NCI-H146 treated with DMSO at 0.1 percent for 48 hours (cell line): Measurements from ENCODE around the gene VAV2.

ENCODE experiments used
- DNase-seq: peaks from one replicate; lab custom pipeline; 2025; ENCODE audit not compliant: unreplicated experiment; lab: John Stamatoyannopoulos, UW

The VAV2 gene

DNA sequence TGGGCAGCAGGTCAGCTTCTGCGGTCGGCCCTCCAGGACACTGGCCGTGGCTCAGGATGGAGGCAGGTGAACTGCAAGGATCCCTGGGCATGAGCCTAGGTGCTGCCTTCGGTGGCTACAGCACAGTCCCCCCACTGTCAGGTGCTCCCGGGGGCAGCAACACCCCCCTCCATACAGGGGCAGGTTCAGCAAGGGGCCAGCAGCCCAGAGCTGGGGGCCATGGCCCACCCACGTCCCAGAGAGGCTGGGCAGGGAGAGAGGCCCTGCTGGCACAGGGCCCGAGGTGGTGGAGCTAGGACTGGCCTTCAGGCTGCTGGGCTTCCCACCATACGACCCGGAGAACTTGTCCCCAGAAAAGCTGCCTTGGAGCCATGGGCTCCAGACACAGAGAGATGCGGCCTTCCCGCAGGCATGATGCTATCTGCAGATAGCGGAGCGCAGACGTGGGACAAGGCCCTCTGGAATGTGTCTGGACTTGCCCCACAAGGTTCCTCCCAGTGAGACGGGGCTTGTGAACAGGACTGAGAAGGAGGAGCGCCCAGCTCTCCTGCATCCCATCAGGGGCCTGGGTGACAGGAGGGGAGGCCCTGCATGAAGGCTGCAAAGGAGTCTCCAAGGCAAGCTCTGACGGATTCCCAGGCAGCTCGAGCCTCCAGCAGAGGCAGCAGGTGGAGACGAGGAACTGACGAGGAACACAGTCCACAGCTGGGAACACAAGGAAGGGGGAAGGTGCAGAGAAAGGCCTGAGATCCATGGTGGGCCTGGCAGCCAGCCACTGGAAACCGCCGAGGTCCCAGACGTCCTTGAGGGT, 111.1 kb downstream of the VAV2 start:
- no peak for DNase-seq

- DNase-seq: no peak
Observed at GRCh38 chr9:133880136-133880535, 112.0 kb downstream of the VAV2 start.

- DNase-seq: no peak
Observed at GRCh38 chr9:133879615-133880014, 112.5 kb downstream of the VAV2 start.

GRCh38 chr9:133878402-133878801, 113.7 kb downstream of the VAV2 start:
- no peak for DNase-seq

GRCh38 chr9:133877967-133878366, 114.2 kb downstream of the VAV2 start:
- DNase-seq: no peak

DNA sequence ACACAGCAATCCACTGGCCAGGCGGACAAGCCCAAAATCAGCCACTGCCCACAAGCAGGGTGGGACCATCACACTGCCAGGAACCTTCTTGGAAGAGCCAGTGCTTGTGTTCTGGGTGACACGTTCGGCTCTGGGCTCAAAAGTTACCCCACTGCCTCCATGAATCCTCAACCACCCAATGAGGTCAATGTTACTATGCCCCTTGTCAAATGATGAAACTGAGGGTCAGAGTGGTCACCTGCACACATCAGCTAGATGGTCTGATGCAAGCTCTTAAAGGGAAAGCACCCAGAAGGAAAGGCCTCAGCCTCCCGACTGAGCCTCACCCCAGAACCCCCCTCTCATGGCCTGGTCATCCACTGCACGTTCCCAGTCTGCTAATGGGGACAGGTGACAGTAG, 114.8 kb downstream of the VAV2 start:
- DNase-seq: no peak

DNA sequence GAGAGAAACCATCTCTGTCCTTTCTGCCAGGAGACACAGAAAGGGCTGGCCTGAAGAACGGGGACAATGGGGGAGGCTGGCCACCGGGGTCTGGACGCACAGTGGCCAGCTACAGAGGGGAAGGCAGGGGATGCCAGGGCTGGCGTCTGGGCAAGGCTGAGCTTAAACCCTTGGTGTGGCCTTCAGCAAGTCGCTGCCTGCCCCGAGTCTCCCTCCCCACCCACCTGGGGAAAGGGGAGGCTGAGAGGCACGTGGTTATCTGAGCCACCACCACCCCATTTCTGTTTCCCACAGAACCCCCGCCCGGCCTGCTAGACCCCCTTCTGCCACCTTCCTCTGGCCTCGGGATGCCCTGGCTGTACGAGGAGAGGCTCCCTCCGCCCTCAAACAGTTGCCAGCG, 115.3 kb downstream of the VAV2 start:
- no peak for DNase-seq

DNA sequence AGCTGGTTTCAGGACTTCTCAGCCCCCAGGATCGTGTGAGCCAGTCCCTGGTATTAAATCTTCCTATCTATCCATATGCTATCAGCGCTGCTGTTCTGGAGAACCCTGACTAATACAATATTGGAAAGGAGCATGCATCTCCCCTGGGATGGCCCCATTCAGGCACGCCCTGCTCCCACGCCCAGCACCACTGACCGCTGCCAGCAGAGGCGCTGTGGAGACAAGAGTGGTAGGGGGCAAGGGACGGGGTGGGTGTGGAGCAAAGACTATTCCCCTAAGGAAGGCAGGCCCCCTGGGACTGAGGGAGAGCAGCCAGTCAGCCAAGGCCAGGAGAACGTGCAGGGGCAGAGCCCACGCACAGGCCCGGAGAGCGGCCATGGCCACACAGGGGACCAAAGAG, 116.0 kb downstream of the VAV2 start:
- DNase-seq: no peak

- DNase-seq: no peak
Observed at GRCh38 chr9:133875131-133875530, 117.0 kb downstream of the VAV2 start.

GRCh38 chr9:133874659-133875058, 117.5 kb downstream of the VAV2 start:
- no peak for DNase-seq

DNA sequence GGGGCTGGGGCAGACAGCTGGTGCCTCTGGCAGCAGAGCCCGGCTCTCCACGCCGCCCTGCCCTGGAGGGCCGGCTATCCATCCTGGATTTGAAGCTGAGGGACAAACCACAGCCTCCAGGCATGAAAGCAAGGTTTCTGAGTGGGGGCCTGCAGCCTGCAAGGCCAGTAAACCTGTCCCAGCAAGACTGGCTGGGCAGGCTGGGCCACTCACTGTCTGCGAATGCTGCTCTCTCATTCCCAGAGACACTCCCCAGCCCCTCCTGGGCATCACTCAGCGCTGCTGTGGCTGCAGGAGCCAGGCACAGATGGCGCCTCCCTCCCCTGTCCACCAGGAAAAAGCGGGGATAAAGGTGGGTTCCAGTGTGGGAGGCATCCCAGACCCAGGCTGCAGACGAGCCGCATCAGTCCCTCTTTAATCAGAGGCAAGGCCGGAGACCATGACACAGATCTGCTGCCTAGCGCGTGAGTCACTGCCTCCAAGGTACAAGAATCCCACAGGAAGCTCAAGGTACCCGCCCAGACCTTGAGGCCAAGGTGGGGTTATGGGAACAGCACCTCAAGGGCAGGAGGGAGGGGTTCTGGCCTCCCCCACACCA, 118.0 kb downstream of the VAV2 start:
- DNase-seq: no peak

GRCh38 chr9:133873461-133873891, 118.6 kb downstream of the VAV2 start:
- DNase-seq: peak; percentile 18

DNA sequence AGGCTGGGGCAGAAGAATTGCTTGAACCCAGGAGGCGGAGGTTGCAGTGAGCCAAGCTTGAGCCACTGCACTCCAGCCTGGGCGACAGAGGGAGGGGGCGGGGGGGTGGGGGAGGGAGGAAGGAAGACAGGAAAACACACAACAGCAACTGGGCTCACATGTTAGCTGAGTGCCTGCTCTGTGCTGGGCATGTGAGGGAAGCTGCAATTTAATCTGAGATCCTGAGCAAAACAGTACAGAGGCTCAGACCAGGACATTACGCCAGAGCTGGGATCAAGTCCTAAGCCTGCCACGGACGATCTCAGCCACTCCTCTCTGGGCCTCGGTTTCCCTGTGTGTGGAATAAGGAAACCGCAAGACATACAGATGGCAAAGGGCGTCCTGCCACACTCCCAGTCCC, 119.1 kb downstream of the VAV2 start:
- no peak for DNase-seq

DNA sequence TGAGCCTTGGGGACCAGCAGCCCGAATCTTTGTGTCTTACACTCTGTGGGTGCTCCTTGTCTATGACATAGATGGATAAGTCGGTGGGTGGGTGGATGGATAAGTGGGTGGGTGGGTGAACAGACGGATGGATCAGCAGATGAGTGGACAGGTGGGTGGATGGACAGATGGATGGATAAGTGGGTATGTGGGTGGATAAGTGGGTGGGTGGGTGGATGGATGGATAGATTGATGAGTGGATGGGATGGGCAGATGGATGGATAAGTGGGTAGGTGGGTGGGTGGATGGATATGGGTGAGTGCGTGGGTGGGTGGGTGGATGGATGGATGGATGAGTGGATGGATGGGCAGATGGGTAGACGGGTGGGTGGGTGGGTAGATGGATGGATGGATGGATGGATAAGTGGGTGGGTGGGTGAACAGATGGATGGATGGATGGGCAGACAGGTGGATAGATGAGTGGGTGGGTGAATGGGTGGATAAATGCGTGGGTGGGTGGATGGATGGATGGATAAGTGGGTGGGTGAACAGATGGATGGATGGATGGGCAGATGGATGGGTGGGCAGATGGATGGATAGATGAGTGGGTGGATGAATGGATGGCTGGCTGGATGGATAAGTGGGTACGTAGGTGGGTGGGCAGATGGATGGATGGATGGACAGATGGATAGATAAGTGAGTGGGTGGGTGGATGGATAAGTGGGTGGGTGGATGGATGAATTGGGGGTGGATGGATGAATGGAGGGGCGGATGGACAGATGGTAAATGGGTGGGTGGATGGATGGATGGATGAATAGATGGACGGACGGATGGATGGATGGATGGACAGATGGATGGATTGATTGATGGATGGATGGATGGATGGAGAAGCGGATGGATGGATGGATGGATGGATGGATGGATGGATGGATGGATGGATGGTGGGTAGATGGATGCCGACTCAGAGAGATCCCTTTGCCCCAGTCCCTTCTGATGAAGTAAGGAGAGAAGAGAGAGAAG, 121.2 kb downstream of the VAV2 start:
- no peak for DNase-seq

DNA sequence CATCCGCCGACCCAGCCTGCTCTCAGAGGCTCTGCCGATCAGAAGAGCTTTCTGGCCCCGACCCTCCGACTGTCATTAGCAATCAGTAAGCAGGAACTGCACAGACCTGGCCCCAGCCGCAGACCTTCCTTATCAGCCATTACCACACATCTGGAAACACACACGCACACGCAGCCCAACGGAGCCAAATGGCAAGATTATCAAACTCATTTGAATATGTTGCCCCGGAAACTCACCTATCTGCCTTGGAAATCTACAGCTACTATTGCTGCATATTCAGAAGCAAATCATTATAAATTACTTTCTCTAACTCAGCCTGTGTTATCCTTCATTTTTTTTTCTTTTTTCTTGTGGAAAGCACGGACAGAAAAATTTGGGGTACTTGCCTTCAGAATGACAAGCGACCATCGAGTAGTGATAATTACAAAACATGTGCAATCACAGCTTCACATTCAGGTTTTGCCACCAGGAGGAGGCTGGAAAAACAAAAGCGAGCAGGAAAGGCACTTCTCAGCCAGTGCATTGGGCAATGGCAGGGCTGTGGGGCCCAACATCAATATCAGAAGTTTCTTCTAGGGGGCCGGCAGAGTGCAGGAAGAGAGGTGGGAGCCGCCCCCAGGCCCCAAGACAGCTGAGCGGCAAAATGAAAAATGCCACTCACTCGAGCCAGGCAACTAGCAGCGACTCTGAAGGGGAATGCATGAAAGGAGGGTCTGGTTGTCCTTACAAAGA, 122.3 kb downstream of the VAV2 start:
- DNase-seq: no peak

DNA sequence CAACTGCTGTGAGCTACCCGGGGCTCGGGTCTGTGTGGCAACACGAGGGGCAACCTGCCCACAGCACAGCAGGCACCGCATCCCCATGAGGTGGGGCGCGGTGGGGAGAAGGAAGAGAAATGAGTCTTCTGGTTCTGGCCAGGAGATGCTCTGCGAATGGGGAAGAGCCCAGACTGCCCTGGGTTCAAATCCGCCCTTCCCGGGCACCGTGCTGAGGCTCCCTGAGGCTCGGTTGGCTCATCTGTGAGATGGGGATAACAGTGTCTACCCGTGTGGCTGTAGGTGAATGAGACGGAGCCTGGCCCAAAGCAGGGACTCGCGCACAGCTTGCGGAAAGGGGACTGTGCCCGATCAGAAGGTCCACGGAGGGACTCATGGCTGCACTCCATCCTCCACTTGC, 123.9 kb downstream of the VAV2 start:
- DNase-seq: no peak

- no peak for DNase-seq
Observed at GRCh38 chr9:133866946-133867345, 125.2 kb downstream of the VAV2 start.

GRCh38 chr9:133864011-133864410, 128.1 kb downstream of the VAV2 start:
- DNase-seq: no peak

DNA sequence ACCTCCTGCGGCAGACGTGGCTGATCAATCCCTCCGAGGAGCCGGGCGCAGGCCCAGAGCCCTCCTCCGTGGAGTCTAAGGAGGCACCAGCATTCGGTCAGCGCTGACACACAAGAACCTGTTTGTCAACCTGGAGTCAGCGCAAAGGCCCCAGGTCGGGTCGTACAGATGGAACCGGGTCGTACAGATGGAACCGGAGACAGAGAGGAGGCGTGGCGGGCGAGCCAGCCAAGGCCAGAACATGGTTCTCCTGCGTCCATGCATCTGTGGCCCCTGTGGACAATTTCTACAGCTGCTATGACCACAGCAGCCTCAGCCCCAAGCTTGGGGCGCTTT, 128.9 kb downstream of the VAV2 start:
- DNase-seq: no peak

DNA sequence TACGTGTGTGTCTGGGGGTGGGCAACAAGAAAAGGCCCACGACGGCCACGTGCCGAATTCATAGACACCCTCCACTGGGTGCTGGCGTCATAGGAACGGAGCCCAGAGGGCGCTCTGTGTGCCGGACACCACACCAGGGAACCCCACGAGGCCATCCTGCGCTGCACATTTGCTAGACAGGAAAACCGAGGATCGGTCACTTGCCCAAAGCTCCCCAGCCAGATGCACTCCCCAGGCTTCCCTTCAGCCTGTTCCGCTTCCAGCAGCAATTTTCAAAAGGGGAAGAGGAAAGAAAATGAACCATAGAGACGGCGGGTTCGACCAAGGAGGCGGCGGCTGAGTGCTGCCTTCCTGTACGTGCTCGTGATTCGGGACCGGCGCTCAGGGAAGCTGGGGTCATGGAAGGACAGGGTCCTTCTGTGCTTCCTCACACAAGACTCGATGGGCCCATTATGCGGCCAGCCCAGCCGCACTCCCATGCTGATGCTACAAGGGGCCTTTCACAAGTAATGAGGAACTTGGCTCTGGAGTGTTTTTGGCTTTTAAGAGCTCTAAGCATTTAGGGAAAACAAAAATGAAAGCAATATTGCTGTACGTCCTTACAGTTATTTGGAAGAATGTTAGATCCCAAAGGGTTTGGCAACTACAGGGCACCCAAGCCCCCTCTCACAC, 129.4 kb downstream of the VAV2 start:
- no peak for DNase-seq
